ENCODE measurements around the gene RAPGEF2. TPM values are rescaled to one million over a fixed set of nuclear protein-coding genes. Genes with fewer than 3 reads are reported as not detected.

Gene RAPGEF2
- polyA plus RNA-seq, 1 donor (not counting 4 experiments of a cell fraction or from before 2014, with no cell fraction given): 23.8 TPM

DNA sequence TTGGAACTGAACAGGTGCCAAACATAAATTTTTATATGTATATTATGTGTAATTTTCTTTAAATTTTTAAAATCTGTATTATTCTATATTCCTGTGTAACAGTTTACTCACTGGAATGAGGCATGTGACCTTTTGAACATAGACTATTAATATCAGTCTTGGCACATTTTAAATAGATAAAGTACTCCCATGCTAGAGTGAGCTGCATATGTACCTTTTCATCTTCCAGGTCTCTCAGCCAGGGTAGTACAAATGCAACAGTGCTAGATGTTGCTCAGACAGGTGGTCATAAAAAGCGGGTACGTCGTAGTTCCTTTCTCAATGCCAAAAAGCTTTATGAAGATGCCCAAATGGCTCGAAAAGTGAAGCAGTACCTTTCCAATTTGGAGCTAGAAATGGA, 242.0 kb downstream of the RAPGEF2 start:
- Histone ChIP-seq H3K4me2 (ENCODE audit: control insufficient read depth, extremely low read depth, insufficient read depth, low read depth, low read length) (no peak overlapping the region), H3K27ac (ENCODE audit: control insufficient read depth, insufficient read depth, low read length) (no peak overlapping the region), H3K79me2 (ENCODE audit: control insufficient read depth, insufficient read depth, low read length) (no peaks in the 10 kb centered on the region), H3K4me3 (ENCODE audit: control insufficient read depth in 2 of 3, extremely low read depth in 1 of 3, insufficient read depth in 2 of 3, low read depth in 1 of 3, low read length in 3 of 3) (no peak overlapping the region), H3K4me1 (ENCODE audit: control insufficient read depth, extremely low read depth, insufficient read depth, low read length) (no peaks in the 10 kb centered on the region), H4K20me1 (ENCODE audit: control insufficient read depth, extremely low read depth, insufficient read depth, low read length) (no peaks in the 10 kb centered on the region), H2AFZ (ENCODE audit: control insufficient read depth, low read length) (no peak overlapping the region), H3K36me3 (ENCODE audit: control insufficient read depth in 2 of 2, extremely low read depth in 1 of 2, insufficient read depth in 2 of 2, low read length in 2 of 2) (peaks cover 17 to 18% of the 10 kb centered on the region in 2 experiments), H3K9me3 (ENCODE audit: control insufficient read depth, low read depth, low read length) (no peaks in the 10 kb centered on the region), H3K9ac (ENCODE audit: control insufficient read depth, extremely low read depth, insufficient read depth, low read length) (no peak overlapping the region), H3K27me3 (ENCODE audit: control insufficient read depth, extremely low read depth, insufficient read depth, low read length) (no peaks in the 10 kb centered on the region), H3K9me1 (ENCODE audit: control insufficient read depth, extremely low read depth, insufficient read depth, low read length) (no peaks in the 10 kb centered on the region)
- FAIRE-seq (no peak), DNase-seq (ENCODE audit: low read depth, low spot score) (no peak)
- TF ChIP-seq, protein P1, sequence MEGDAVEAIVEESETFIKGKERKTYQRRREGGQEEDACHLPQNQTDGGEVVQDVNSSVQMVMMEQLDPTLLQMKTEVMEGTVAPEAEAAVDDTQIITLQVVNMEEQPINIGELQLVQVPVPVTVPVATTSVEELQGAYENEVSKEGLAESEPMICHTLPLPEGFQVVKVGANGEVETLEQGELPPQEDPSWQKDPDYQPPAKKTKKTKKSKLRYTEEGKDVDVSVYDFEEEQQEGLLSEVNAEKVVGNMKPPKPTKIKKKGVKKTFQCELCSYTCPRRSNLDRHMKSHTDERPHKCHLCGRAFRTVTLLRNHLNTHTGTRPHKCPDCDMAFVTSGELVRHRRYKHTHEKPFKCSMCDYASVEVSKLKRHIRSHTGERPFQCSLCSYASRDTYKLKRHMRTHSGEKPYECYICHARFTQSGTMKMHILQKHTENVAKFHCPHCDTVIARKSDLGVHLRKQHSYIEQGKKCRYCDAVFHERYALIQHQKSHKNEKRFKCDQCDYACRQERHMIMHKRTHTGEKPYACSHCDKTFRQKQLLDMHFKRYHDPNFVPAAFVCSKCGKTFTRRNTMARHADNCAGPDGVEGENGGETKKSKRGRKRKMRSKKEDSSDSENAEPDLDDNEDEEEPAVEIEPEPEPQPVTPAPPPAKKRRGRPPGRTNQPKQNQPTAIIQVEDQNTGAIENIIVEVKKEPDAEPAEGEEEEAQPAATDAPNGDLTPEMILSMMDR (optimal IDR thresholded peaks at IDR 0.05 in 1 of 3, IDR thresholded peaks at IDR 0.05 in 1 of 3, conservative IDR thresholded peaks at IDR 0.05 in 1 of 3; ENCODE audit: extremely low read depth in 1 of 3, insufficient read depth in 2 of 3, low read length in 3 of 3): no peak
- no peak for TF ChIP-seq EZH2 (IDR thresholded peaks at IDR 0.05; ENCODE audit: low read length)
- dilution Hi-C loops (cut with MboI; ENCODE audit: extremely low pct_ligation_motif_present, low sequenced_read_pairs): no loop called here

DNA sequence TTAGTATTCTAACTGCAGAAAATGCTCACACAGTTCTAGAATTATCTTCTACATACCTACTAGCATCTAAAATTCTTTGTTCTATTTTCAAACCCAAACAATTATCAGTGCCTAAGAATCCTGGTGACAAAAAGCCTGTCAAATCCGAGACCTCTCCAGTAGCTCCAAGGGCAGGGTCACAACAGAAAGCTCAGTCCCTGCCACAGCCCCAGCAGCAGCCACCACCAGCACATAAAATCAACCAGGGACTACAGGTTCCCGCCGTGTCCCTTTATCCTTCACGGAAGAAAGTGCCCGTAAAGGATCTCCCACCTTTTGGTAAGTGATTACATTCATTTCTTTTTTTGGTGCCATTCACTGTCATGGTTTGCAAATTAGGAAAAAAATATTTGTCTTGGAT, 243.8 kb downstream of the RAPGEF2 start:
- Histone ChIP-seq H2AFZ (ENCODE audit: control insufficient read depth, low read length) (no peak overlapping the region), H3K79me2 (ENCODE audit: control insufficient read depth, insufficient read depth, low read length) (no peaks in the 10 kb centered on the region), H3K4me1 (ENCODE audit: control insufficient read depth, extremely low read depth, insufficient read depth, low read length) (no peaks in the 10 kb centered on the region), H3K27me3 (ENCODE audit: control insufficient read depth, extremely low read depth, insufficient read depth, low read length) (no peaks in the 10 kb centered on the region), H4K20me1 (ENCODE audit: control insufficient read depth, extremely low read depth, insufficient read depth, low read length) (no peaks in the 10 kb centered on the region), H3K36me3 (ENCODE audit: control insufficient read depth in 2 of 2, extremely low read depth in 1 of 2, insufficient read depth in 2 of 2, low read length in 2 of 2) (peaks cover 16 to 19% of the 10 kb centered on the region in 2 experiments), H3K4me3 (ENCODE audit: control insufficient read depth in 2 of 3, extremely low read depth in 1 of 3, insufficient read depth in 2 of 3, low read depth in 1 of 3, low read length in 3 of 3) (no peak overlapping the region), H3K9me1 (ENCODE audit: control insufficient read depth, extremely low read depth, insufficient read depth, low read length) (no peaks in the 10 kb centered on the region), H3K27ac (ENCODE audit: control insufficient read depth, insufficient read depth, low read length) (no peak overlapping the region), H3K9ac (ENCODE audit: control insufficient read depth, extremely low read depth, insufficient read depth, low read length) (no peak overlapping the region), H3K4me2 (ENCODE audit: control insufficient read depth, extremely low read depth, insufficient read depth, low read depth, low read length) (no peak overlapping the region), H3K9me3 (ENCODE audit: control insufficient read depth, low read depth, low read length) (no peaks in the 10 kb centered on the region)
- FAIRE-seq (no peak), DNase-seq (ENCODE audit: low read depth, low spot score) (no peak)
- dilution Hi-C loops (cut with MboI; ENCODE audit: extremely low pct_ligation_motif_present, low sequenced_read_pairs): no loop called here
- TF ChIP-seq EZH2 (IDR thresholded peaks at IDR 0.05; ENCODE audit: low read length): no peak
- TF ChIP-seq, protein P1 (optimal IDR thresholded peaks at IDR 0.05 in 1 of 3, IDR thresholded peaks at IDR 0.05 in 1 of 3, conservative IDR thresholded peaks at IDR 0.05 in 1 of 3; ENCODE audit: extremely low read depth in 1 of 3, insufficient read depth in 2 of 3, low read length in 3 of 3): no peak

Measured in keratinocyte (primary cell).